Ecto neural progenitor cell (in vitro differentiated cells): ENCODE data around the gene CCNI2.

Experiments
- DNase-seq: peaks from one replicate; pipeline ENCODE4 v3.0.0-alpha.2; 2018; ENCODE audit warnings: low spot score

CCNI2 gene, protein sequence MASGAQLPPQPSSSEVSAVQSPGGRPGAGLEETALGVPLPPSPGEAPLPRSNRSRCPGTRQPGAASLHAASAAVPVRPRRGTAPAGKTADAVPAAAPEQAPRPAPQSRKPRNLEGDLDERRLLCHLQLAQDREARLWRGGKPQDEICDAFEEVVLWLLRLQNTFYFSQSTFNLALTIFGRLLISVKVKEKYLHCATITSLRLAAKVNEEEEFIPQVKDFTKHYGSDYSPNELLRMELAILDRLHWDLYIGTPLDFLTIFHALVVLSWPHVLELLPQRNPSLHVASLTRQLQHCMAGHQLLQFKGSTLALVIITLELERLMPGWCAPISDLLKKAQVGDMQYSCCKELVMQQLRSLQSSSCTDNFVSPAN

GRCh38 chr5:132746954-132747615 is at the start of gene CCNI2:
CCNI2 (plus strand) TSS chr5:132747426; CDS start chr5:132747496, 70 bp downstream.
- peak; percentile 69 for DNase-seq

- no peak for DNase-seq
These were observed 42.4 kb upstream of the CCNI2 start for GRCh38 chr5:132704875-132705274.

DNA sequence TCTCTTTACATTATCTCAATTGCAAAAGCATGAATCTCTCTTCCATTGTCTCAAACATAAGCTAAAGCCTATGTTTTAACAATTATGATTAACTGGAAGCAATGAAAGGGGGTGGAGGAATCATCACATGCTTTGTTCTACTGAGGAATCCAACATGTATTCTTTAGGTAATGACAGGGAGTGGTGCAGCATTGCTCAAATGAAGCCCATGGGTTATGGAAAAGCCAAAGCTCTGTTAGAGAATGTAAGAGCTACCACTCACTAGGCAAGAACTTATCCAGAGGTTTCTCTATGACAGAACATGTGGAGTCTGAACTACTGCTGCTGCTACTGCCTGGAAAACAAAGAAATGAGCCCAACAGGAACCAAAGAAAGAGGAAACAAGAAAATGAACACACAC is 38.6 kb upstream of the CCNI2 start:
- DNase-seq, result no peak

DNA sequence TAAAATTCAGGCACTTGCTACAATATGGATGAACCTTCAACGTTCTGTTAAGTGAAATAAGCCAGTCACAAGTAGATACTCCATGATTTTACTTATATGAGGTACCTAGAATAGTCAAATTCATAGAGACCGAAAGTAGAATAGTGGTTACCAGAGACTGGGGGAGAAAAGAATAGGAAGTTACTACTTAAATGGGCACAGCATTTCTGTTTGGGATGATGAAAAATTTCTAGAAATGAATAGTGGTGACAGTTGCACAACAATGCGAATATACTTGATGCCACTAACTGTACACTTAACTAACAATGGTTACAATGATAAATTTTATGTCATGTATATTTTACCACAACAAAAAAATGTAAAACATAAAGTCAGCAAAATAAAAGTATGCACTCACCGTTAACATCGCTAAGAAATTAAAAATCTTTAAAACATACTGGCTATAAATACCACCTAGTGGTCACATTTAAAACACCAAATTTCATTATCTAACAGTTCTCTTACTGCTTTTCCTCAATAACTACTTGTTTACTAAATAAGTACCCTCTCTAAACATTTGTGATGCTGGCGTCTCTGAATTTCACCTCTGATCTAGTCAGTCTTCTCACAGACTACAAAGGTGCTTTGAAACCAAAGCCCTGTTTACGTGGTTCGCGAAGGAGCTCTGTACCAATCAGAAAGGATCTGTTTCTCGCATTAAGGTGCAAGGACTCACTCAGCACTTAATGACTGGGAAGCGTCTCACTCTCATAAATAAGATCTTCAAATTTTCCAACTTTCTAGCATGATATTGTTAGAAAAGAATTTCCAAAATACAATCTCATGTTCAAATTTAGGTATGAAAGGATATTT is 32.5 kb upstream of the CCNI2 start:
- DNase-seq, result no peak

DNA sequence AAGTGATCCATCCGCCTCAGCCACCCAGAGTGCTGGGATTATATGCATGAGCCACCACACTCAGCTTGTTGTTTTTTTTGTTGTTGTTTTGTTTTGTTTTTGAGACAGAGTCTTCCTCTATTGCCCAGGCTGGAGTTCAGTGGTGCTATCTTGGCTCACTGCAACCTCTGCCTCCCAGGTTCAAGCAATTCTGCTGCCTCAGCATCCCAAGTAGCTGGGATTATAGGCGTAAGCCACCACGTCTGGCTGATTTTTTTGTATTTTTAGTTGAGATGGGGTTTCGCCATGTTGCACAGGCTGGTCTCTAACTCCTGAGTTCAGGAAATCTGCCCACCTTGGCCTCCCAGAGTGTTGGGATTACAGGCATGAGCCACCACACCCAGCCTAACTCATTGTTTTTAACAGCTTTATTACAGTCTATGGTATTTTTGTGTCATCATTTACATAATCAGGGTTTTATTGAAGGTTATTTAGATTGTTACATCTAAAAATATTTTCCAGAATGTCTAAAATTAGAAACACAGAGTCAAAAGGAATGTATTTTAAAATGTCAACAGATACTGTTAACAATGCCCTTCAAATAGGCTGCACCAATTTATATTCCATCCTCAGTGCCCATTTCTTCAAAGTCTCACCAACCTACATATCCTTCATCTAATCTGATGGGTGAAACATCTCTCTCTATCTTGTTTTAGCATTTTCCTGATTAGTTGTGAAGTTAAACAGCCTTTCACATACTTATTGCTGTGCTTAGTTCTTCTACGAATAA is 28.5 kb upstream of the CCNI2 start:
- no peak for DNase-seq

DNA sequence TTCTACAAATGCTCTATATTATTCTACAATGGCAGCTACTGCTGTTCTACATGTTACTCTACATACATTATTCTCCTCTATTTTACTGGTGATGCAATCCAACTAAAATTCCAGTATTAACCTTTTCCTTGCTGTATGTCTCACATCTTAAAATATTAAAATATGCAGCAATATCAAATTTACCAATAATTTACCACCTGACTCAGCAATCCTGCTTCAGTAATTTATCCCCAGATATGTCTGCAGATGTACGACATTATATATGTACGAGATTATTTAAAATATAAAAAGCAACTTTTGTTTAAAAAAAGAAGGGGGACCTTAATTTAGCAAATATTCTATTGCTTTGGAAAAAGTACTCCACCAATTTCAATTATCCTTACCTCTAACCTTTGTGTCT is 21.5 kb upstream of the CCNI2 start:
- no peak for DNase-seq

DNA sequence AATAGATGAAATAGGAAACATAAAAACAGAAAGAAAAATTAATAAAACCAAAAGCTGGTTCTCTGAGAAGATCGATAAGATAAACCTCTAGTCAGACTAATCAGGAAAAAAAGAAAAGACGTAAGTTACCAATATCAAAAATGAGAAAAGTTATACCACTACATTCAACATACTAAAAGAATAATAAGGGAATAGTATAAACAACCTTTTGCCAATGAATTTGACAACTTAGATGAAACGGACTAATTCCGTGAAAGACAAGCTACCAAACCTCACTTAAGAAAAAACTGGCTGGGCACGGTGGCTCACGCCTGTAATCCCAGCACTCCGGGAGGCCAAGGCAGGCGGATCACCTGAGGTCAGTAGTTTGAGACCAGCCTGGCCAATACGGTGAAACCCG is 17.3 kb upstream of the CCNI2 start:
- DNase-seq, result no peak

- no peak for DNase-seq
These were observed 13.6 kb upstream of the CCNI2 start for GRCh38 chr5:132733499-132734148.

- DNase-seq, result no peak
These were observed 12.5 kb upstream of the CCNI2 start for GRCh38 chr5:132734687-132735086.

DNA sequence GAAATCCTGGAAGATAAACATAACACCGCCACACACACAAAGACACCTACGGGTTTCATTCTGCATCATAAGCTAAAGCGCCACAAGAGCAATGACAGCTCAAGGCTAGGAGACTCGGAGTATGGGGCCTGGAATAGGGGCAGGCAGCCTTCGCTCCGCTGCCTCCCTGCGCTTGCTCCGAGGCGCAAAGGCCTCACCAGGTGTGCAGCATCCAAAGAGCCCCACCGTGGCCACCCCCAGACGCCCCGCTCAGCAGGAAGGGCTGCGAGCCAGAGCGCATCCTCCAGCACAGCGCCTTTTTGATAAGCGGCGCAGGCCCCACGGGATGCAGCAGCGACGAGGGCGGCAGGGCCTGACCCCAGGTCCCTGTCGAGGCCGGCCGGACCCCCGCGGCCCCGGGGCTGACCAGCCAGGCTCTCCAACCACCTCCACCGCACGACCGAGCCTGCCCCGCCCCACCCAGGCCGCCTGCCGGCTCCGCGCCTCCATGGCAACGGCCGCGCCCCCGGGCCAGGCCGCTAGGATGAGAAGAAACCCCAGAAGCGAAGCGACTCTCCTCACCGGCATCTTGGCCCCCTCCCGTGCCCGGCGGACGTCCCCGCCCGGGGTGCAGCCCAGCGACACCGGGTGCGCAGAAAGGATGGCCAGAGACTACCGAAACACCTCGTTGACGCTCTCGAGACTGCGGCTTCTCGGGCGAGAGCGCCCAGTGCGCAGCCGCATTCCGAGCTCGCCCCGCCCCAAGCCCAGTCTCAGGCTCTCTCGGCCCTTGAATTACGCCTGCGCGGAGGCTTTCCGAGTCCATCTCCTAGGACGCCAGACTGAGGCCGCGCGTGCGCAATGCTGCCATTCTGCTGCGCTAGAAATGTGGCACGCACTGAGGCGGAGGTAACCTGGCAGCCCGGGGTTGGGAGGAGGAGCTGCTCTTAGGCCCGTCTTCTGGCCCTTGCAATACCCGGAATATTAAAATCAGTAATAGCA is 10.1 kb upstream of the CCNI2 start, which contains the start of gene KIF3A:
Gene KIF3A, minus strand, starts transcription at position 694 of the 981 bp plus-strand sequence. Its CDS starts 127 bp downstream, at position 567.
- DNase-seq, result peak; percentile 98

- no peak for DNase-seq
These were observed 9.1 kb upstream of the CCNI2 start for GRCh38 chr5:132737982-132738681.

- no peak for DNase-seq
These were observed 8.0 kb upstream of the CCNI2 start for GRCh38 chr5:132739232-132739631.

GRCh38 chr5:132742158-132742557 is 5.1 kb upstream of the CCNI2 start:
- no peak for DNase-seq

DNA sequence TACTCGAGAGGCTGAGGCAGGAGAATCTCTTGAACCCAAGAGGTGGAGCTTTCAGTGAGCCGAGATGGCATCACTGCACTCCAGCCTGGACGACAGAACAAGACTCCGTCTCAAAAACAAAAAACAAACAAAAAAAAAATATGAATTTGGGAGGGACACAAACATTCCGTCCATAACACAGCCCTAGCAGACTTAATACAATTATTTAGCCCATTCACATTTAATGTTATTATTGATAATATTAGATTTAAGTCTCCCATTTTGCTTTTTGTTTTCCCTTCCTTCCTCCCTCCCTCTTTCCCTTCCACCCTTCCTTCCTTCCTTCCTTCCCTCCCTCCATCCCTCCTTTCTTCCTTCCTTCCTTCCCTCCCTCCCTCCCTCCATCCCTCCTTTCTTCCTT is 4.6 kb upstream of the CCNI2 start:
- DNase-seq, result no peak

GRCh38 chr5:132744659-132745058 is 2.6 kb upstream of the CCNI2 start:
- no peak for DNase-seq

DNA sequence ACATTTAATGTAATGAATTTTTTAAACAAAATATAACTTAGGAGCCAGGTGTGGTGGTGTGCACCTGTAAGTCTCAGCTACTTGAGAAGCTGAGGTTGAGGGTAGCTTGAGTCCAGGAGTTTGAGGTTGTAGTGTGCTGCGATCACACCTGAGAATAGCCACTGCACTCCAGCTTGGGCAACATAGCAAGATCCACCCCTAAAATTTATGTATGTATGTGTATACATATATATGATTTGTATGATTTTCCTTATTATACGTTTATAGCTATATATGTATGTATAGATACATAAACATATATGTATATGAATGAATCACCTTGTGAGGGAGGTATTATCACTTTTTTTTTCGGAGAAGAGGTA is 653 bp upstream of the CCNI2 start:
- DNase-seq, result no peak

- DNase-seq, result no peak
These were observed 602 bp downstream of the CCNI2 start for GRCh38 chr5:132747616-132748440.

- DNase-seq, result no peak
These were observed 1.3 kb downstream of the CCNI2 start for GRCh38 chr5:132748522-132749000.
